ENCODE data around the gene VPS37B. TPM values are rescaled to one million over a fixed set of nuclear protein-coding genes. Genes with fewer than 3 reads are reported as not detected.

Gene VPS37B
- total RNA-seq, 1 experiment from 2014 or later, result 18.1 TPM

DNA sequence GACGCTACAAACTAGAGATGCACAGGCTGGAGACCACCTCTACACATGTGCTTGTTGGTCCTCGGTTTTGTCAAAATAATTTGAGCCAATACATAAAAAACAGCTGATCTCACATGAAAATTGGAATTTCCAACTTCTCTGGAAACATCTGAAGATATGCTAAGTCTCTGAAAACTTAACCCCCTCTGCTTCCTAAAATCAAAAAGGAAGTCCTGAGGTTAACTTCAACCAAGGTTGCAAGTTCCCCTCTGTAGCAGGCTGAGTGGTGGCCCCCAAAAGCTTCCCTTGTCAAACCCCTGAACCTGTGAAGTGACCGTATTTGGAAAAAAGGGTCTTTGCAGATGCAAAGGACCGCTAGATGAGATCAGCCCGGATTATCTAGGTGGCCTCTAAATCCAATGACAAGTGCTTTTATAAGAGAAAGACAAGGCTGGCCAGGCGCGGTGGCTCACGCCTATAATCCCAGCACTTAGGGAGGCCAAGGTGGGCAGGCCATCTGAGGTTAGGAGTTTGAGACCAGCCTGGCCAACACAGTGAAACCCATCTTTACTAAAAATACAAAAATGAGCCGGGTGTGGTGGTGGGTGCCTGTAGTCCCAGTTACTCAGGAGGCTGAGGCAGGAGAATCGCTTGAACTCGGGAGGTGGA lies 32.0 kb upstream of the VPS37B start:
- ATAC-seq (no peak), DNase-seq (ENCODE audit: low spot score) (no peak)
- no peak overlapping the region for H3K4me3 Mint-ChIP-seq
- H3K36me3 Mint-ChIP-seq, result no peaks in the 10 kb centered on the region
- CTCF ChIA-PET, result no interaction called here
- TF ChIP-seq ZNF396 (CRISPR knock-in tag; IDR thresholded peaks at IDR 0.05; ENCODE audit: borderline replicate concordance), result no peak
- TF ChIP-seq, protein P1, sequence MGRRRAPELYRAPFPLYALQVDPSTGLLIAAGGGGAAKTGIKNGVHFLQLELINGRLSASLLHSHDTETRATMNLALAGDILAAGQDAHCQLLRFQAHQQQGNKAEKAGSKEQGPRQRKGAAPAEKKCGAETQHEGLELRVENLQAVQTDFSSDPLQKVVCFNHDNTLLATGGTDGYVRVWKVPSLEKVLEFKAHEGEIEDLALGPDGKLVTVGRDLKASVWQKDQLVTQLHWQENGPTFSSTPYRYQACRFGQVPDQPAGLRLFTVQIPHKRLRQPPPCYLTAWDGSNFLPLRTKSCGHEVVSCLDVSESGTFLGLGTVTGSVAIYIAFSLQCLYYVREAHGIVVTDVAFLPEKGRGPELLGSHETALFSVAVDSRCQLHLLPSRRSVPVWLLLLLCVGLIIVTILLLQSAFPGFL (CRISPR knock-in tag; IDR thresholded peaks at IDR 0.05; ENCODE audit: borderline replicate concordance), result no peak
- TF ChIP-seq, protein P2, sequence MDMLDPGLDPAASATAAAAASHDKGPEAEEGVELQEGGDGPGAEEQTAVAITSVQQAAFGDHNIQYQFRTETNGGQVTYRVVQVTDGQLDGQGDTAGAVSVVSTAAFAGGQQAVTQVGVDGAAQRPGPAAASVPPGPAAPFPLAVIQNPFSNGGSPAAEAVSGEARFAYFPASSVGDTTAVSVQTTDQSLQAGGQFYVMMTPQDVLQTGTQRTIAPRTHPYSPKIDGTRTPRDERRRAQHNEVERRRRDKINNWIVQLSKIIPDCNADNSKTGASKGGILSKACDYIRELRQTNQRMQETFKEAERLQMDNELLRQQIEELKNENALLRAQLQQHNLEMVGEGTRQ (CRISPR knock-in tag; IDR thresholded peaks at IDR 0.05), result no peak
- TF ChIP-seq TCF7 (CRISPR knock-in tag; IDR thresholded peaks at IDR 0.05; ENCODE audit: low read depth), result no peak
- TF ChIP-seq MXD4 (CRISPR knock-in tag; IDR thresholded peaks at IDR 0.05; ENCODE audit: borderline replicate concordance), result no peak
- TF ChIP-seq, protein P3, sequence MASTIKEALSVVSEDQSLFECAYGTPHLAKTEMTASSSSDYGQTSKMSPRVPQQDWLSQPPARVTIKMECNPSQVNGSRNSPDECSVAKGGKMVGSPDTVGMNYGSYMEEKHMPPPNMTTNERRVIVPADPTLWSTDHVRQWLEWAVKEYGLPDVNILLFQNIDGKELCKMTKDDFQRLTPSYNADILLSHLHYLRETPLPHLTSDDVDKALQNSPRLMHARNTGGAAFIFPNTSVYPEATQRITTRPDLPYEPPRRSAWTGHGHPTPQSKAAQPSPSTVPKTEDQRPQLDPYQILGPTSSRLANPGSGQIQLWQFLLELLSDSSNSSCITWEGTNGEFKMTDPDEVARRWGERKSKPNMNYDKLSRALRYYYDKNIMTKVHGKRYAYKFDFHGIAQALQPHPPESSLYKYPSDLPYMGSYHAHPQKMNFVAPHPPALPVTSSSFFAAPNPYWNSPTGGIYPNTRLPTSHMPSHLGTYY (CRISPR knock-in tag; IDR thresholded peaks at IDR 0.05), result no peak
- no peaks in the 10 kb centered on the region for H3K4me1 Mint-ChIP-seq
- H3K9me3 Mint-ChIP-seq, result no peaks in the 10 kb centered on the region
- H3K27me3 Mint-ChIP-seq (ENCODE audit: low read depth), result no peaks in the 10 kb centered on the region; the same call in 1 of the 2 replicates
- POLR2A ChIA-PET, result no interaction called here
- H3K27ac Mint-ChIP-seq, result no peak overlapping the region

DNA sequence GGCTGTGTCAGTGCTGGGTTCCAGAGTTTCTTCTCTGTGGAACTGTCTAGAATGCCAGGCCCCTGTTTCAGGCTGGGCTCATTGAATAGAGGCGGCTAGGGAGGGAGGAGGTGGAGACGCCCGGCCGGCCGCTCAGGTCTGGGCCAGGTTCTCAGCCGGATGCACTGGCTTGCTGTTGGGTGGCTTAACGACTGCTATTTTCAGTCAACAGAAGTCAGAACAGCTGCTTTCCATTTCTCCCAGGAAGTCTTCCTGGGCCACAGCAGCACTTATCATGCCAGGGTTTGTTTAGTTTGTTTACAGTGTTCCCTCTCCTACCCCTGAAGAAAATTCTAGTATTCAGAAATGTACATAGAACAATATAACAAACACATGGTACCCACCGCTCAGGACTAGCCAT lies 26.0 kb upstream of the VPS37B start:
- H3K4me1 Mint-ChIP-seq, result 0 out of 2 replicates have a peak, but pooled peaks cover 3% of the 10 kb centered on the region
- CTCF ChIA-PET, result no interaction called here
- no peak; the same call in 1 of the 2 replicates for ATAC-seq
- H3K36me3 Mint-ChIP-seq, result no peaks in the 10 kb centered on the region
- peaks cover 2% of the 10 kb centered on the region; the same call in 1 of the 2 replicates for H3K27me3 Mint-ChIP-seq (ENCODE audit: low read depth)
- no peak overlapping the region for H3K4me3 Mint-ChIP-seq
- no peaks in the 10 kb centered on the region for H3K9me3 Mint-ChIP-seq
- POLR2A ChIA-PET, result interaction anchor here (0.7 kb wide), 1 partner anchor 9 kb away, joined by 3 read pairs; no protein-coding TSS in a partner anchor
- no peak overlapping the region for H3K27ac Mint-ChIP-seq
- DNase-seq (ENCODE audit: low spot score), result no peak
- TF ChIP-seq, protein P4, sequence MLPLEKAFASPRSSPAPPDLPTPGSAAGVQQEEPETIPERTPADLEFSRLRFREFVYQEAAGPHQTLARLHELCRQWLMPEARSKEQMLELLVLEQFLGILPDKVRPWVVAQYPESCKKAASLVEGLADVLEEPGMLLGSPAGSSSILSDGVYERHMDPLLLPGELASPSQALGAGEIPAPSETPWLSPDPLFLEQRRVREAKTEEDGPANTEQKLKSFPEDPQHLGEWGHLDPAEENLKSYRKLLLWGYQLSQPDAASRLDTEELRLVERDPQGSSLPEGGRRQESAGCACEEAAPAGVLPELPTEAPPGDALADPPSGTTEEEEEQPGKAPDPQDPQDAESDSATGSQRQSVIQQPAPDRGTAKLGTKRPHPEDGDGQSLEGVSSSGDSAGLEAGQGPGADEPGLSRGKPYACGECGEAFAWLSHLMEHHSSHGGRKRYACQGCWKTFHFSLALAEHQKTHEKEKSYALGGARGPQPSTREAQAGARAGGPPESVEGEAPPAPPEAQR (CRISPR knock-in tag; IDR thresholded peaks at IDR 0.05), result no peak
- no peak for TF ChIP-seq NR3C1 (CRISPR knock-in tag; conservative IDR thresholded peaks at IDR 0.05; ENCODE audit: low read depth)
- TF ChIP-seq, protein P5, sequence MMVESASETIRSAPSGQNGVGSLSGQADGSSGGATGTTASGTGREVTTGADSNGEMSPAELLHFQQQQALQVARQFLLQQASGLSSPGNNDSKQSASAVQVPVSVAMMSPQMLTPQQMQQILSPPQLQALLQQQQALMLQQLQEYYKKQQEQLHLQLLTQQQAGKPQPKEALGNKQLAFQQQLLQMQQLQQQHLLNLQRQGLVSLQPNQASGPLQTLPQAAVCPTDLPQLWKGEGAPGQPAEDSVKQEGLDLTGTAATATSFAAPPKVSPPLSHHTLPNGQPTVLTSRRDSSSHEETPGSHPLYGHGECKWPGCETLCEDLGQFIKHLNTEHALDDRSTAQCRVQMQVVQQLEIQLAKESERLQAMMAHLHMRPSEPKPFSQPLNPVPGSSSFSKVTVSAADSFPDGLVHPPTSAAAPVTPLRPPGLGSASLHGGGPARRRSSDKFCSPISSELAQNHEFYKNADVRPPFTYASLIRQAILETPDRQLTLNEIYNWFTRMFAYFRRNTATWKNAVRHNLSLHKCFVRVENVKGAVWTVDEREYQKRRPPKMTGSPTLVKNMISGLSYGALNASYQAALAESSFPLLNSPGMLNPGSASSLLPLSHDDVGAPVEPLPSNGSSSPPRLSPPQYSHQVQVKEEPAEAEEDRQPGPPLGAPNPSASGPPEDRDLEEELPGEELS (CRISPR knock-in tag; IDR thresholded peaks at IDR 0.05), result no peak
- TF ChIP-seq, protein P2 (CRISPR knock-in tag; IDR thresholded peaks at IDR 0.05), result no peak
- TF ChIP-seq TEAD4 (CRISPR knock-in tag; IDR thresholded peaks at IDR 0.05), result no peak
- TF ChIP-seq FOXK1 (CRISPR knock-in tag; IDR thresholded peaks at IDR 0.05), result no peak
- TF ChIP-seq NFYB (CRISPR knock-in tag; conservative IDR thresholded peaks at IDR 0.05; ENCODE audit: low read depth), result no peak
- TF ChIP-seq TCF7 (CRISPR knock-in tag; IDR thresholded peaks at IDR 0.05; ENCODE audit: low read depth), result no peak
- TF ChIP-seq, protein P6, sequence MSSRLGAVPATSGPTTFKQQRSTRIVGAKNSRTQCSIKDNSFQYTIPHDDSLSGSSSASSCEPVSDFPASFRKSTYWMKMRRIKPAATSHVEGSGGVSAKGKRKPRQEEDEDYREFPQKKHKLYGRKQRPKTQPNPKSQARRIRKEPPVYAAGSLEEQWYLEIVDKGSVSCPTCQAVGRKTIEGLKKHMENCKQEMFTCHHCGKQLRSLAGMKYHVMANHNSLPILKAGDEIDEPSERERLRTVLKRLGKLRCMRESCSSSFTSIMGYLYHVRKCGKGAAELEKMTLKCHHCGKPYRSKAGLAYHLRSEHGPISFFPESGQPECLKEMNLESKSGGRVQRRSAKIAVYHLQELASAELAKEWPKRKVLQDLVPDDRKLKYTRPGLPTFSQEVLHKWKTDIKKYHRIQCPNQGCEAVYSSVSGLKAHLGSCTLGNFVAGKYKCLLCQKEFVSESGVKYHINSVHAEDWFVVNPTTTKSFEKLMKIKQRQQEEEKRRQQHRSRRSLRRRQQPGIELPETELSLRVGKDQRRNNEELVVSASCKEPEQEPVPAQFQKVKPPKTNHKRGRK (CRISPR knock-in tag; IDR thresholded peaks at IDR 0.05; ENCODE audit: borderline replicate concordance), result no peak
- TF ChIP-seq, protein P7, sequence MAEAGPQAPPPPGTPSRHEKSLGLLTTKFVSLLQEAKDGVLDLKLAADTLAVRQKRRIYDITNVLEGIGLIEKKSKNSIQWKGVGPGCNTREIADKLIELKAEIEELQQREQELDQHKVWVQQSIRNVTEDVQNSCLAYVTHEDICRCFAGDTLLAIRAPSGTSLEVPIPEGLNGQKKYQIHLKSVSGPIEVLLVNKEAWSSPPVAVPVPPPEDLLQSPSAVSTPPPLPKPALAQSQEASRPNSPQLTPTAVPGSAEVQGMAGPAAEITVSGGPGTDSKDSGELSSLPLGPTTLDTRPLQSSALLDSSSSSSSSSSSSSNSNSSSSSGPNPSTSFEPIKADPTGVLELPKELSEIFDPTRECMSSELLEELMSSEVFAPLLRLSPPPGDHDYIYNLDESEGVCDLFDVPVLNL (CRISPR knock-in tag; IDR thresholded peaks at IDR 0.05; ENCODE audit: borderline replicate concordance, low read depth), result no peak
- no peak for TF ChIP-seq EMX1 (CRISPR knock-in tag; IDR thresholded peaks at IDR 0.05)
- no peak for TF ChIP-seq SMAD4 (CRISPR knock-in tag; IDR thresholded peaks at IDR 0.05)
- no peak for TF ChIP-seq FOXJ3 (CRISPR knock-in tag; IDR thresholded peaks at IDR 0.05; ENCODE audit: borderline replicate concordance)
- TF ChIP-seq JAZF1 (CRISPR knock-in tag; IDR thresholded peaks at IDR 0.05), result no peak
- TF ChIP-seq, protein P8, sequence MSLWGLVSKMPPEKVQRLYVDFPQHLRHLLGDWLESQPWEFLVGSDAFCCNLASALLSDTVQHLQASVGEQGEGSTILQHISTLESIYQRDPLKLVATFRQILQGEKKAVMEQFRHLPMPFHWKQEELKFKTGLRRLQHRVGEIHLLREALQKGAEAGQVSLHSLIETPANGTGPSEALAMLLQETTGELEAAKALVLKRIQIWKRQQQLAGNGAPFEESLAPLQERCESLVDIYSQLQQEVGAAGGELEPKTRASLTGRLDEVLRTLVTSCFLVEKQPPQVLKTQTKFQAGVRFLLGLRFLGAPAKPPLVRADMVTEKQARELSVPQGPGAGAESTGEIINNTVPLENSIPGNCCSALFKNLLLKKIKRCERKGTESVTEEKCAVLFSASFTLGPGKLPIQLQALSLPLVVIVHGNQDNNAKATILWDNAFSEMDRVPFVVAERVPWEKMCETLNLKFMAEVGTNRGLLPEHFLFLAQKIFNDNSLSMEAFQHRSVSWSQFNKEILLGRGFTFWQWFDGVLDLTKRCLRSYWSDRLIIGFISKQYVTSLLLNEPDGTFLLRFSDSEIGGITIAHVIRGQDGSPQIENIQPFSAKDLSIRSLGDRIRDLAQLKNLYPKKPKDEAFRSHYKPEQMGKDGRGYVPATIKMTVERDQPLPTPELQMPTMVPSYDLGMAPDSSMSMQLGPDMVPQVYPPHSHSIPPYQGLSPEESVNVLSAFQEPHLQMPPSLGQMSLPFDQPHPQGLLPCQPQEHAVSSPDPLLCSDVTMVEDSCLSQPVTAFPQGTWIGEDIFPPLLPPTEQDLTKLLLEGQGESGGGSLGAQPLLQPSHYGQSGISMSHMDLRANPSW (CRISPR knock-in tag; conservative IDR thresholded peaks at IDR 0.05; ENCODE audit: low read depth), result no peak
- TF ChIP-seq PRRX2 (CRISPR knock-in tag; IDR thresholded peaks at IDR 0.05), result no peak
